Neural progenitor cell (in vitro differentiated cells): ENCODE measurements around the gene ELAC2. TPM values are rescaled to one million over a fixed set of nuclear protein-coding genes. Genes with fewer than 3 reads are reported as not detected.

ENCODE experiments used
- DNase-seq: peaks from one replicate; pipeline ENCODE4 v3.0.0-alpha.2; 2016; ENCODE audit warnings: low spot score
- H2AFZ ChIP-seq: fragments of 200-600 bp; sonication (generic); replicated peaks from 2 replicates; pipeline ENCODE4 v1.6.1; 2016; ENCODE audit warnings: antibody characterized with exemption
- H3F3A ChIP-seq: fragments of 200-600 bp; sonication (generic); 2 replicates; pipeline ENCODE4 v1.6.1; 2016; ENCODE audit warnings: antibody characterized with exemption, low read depth
- H3K27ac ChIP-seq: fragments of 200-600 bp; sonication (generic); 2 replicates; pipeline ENCODE4 v1.5.1; 2016; ENCODE audit warnings: mild to moderate bottlenecking
- H3K27me3 ChIP-seq: fragments of 200-600 bp; sonication (generic); 2 replicates; pipeline ENCODE4 v1.6.1; 2016; ENCODE audit warnings: mild to moderate bottlenecking, moderate library complexity
- H3K36me3 ChIP-seq: fragments of 200-600 bp; sonication (generic); 2 replicates; pipeline ENCODE4 v1.5.1; 2016
- H3K4me1 ChIP-seq: fragments of 200-600 bp; sonication (generic); 2 replicates; pipeline ENCODE4 v1.6.1; 2016; ENCODE audit warnings: mixed run types
- H3K4me2 ChIP-seq: fragments of 200-600 bp; sonication (generic); 2 replicates; pipeline ENCODE4 v1.6.1; 2016
- H3K4me3 ChIP-seq: fragments of 200-600 bp; sonication (generic); 2 replicates; pipeline ENCODE4 v1.5.1; 2016
- H3K79me2 ChIP-seq: fragments of 200-600 bp; sonication (generic); 2 replicates; pipeline ENCODE4 v1.6.1; 2016; ENCODE audit warnings: low read depth
- H3K9ac ChIP-seq: fragments of 200-600 bp; sonication (generic); 2 replicates; pipeline ENCODE4 v1.6.1; 2016
- H3K9me3 ChIP-seq: fragments of 200-600 bp; sonication (generic); 2 replicates; pipeline ENCODE4 v1.5.1; 2016; ENCODE audit warnings: low read depth
- H4K20me1 ChIP-seq: fragments of 200-600 bp; sonication (generic); 2 replicates; pipeline ENCODE4 v1.6.1; 2016; ENCODE audit warnings: low read depth
- H3K27ac Mint-ChIP-seq: 3 replicates; pipeline ENCODE4 v1.8.0; 2021; ENCODE audit warnings: mixed read lengths
- H3K27me3 Mint-ChIP-seq: 2 replicates; pipeline ENCODE4 v1.8.0; 2022; ENCODE audit warnings: low read depth, mild to moderate bottlenecking, inconsistent platforms, moderate library complexity, mixed read lengths; ENCODE audit not compliant: insufficient read depth
- H3K36me3 Mint-ChIP-seq: 3 replicates; pipeline ENCODE4 v1.8.0; 2021; ENCODE audit warnings: mixed read lengths
- H3K4me1 Mint-ChIP-seq: 3 replicates; pipeline ENCODE4 v1.8.0; 2021; ENCODE audit warnings: mixed read lengths
- H3K4me3 Mint-ChIP-seq: 3 replicates; pipeline ENCODE4 v1.8.0; 2021; ENCODE audit warnings: mild to moderate bottlenecking, moderate library complexity, mixed read lengths
- H3K9me3 Mint-ChIP-seq: 3 replicates; pipeline ENCODE4 v1.8.0; 2020; ENCODE audit warnings: mixed read lengths
- EZH2 ChIP-seq: fragments of 200-600 bp; sonication (generic); IDR thresholded peaks from 2 replicates; pipeline ENCODE4 v1.6.1; 2017; ENCODE audit warnings: antibody characterized with exemption, mild to moderate bottlenecking, moderate library complexity
- EZH2phosphoT487 ChIP-seq: fragments of 200-600 bp; sonication (generic); IDR thresholded peaks from 2 replicates; pipeline ENCODE4 v1.6.1; 2017; ENCODE audit warnings: antibody characterized with exemption
- total RNA-seq: library from RNA; depleted of rRNA; stranded (reverse); fragments of >200 nt; gene quantifications from 2 replicates; pipeline ENCODE4 v1.2.3, GENCODE V29; 2015; ENCODE audit warnings: low replicate concordance
- TF ChIP-seq, protein P1 (sequence below): fragments of 200-600 bp; sonication (generic); IDR thresholded peaks from 2 replicates; pipeline ENCODE4 v1.5.1; 2017; ENCODE audit warnings: antibody characterized with exemption, mild to moderate bottlenecking

The ELAC2 gene
- total RNA-seq, 1 donor from 2014 or later, result 70.5 TPM

GRCh38 chr17:12964840-12965239 lies 53.0 kb downstream of the ELAC2 start:
- H3K79me2 ChIP-seq, result no peaks in the 10 kb centered on the region
- no peaks in the 10 kb centered on the region for H3K27me3 ChIP-seq
- H3K36me3 ChIP-seq, result no peaks in the 10 kb centered on the region
- H3K4me1 ChIP-seq, result no peaks in the 10 kb centered on the region
- no peak overlapping the region for H3K9ac ChIP-seq
- Mint-ChIP-seq H3K4me3 (no peak overlapping the region), H3K27me3 (peaks cover 2% of the 10 kb centered on the region), H3K9me3 (no peaks in the 10 kb centered on the region), H3K36me3 (peaks cover 9% of the 10 kb centered on the region), H3K4me1 (no peaks in the 10 kb centered on the region), H3K27ac (no peak overlapping the region)
- no peak overlapping the region for H3K4me2 ChIP-seq
- H4K20me1 ChIP-seq, result no peaks in the 10 kb centered on the region
- no peak overlapping the region for H3K4me3 ChIP-seq
- no peak overlapping the region for H3K27ac ChIP-seq
- TF ChIP-seq EZH2phosphoT487 (no peak), EZH2 (no peak)
- TF ChIP-seq, protein P1, sequence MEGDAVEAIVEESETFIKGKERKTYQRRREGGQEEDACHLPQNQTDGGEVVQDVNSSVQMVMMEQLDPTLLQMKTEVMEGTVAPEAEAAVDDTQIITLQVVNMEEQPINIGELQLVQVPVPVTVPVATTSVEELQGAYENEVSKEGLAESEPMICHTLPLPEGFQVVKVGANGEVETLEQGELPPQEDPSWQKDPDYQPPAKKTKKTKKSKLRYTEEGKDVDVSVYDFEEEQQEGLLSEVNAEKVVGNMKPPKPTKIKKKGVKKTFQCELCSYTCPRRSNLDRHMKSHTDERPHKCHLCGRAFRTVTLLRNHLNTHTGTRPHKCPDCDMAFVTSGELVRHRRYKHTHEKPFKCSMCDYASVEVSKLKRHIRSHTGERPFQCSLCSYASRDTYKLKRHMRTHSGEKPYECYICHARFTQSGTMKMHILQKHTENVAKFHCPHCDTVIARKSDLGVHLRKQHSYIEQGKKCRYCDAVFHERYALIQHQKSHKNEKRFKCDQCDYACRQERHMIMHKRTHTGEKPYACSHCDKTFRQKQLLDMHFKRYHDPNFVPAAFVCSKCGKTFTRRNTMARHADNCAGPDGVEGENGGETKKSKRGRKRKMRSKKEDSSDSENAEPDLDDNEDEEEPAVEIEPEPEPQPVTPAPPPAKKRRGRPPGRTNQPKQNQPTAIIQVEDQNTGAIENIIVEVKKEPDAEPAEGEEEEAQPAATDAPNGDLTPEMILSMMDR, result no peak
- no peak overlapping the region for H2AFZ ChIP-seq
- DNase-seq, result no peak
- H3K9me3 ChIP-seq, result no peaks in the 10 kb centered on the region
- H3F3A ChIP-seq, result no peaks in the 10 kb centered on the region

GRCh38 chr17:12964162-12964561 lies 53.7 kb downstream of the ELAC2 start:
- H3K27me3 ChIP-seq, result no peaks in the 10 kb centered on the region
- no peaks in the 10 kb centered on the region for H3K27me3 Mint-ChIP-seq
- no peaks in the 10 kb centered on the region for H3K36me3 ChIP-seq
- H3K4me3 ChIP-seq, result no peak overlapping the region
- no peak overlapping the region for H2AFZ ChIP-seq
- no peaks in the 10 kb centered on the region for H3K79me2 ChIP-seq
- no peaks in the 10 kb centered on the region for H3K4me1 ChIP-seq
- peaks cover 15% of the 10 kb centered on the region for H3K36me3 Mint-ChIP-seq
- no peak overlapping the region for H3K4me2 ChIP-seq
- H3K27ac ChIP-seq, result no peak overlapping the region
- H3K9me3 Mint-ChIP-seq, result no peaks in the 10 kb centered on the region
- H3K27ac Mint-ChIP-seq, result no peak overlapping the region
- H3K4me1 Mint-ChIP-seq, result no peaks in the 10 kb centered on the region
- H4K20me1 ChIP-seq, result no peaks in the 10 kb centered on the region
- H3K9me3 ChIP-seq, result no peaks in the 10 kb centered on the region
- TF ChIP-seq, protein P1, result no peak
- TF ChIP-seq EZH2phosphoT487 (no peak), EZH2 (no peak)
- no peak overlapping the region for H3K9ac ChIP-seq
- no peaks in the 10 kb centered on the region for H3F3A ChIP-seq
- DNase-seq, result no peak
- no peak overlapping the region for H3K4me3 Mint-ChIP-seq

DNA sequence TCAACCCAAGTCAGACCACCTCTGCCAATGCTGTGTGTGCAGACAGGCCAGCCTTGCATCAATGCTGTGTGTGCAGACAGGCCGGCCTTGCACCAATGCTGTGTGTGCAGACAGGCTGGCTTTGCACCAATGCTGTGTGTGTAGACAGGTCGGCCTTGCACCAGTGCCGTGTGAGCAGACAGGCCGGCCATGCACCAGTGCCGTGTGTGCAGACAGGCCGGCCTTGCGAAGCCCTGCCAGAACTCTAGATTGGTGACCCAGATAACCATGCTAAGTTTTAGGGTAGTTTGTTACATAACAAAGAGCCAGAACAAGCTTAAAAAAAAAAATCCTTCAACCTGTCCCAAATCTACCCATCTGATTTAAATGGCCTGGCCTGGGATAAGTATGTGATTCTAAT lies 54.3 kb downstream of the ELAC2 start:
- Mint-ChIP-seq H3K27ac (no peak overlapping the region), H3K27me3 (peaks cover 3% of the 10 kb centered on the region), H3K4me1 (no peaks in the 10 kb centered on the region), H3K9me3 (no peaks in the 10 kb centered on the region), H3K4me3 (no peak overlapping the region), H3K36me3 (peaks cover 17% of the 10 kb centered on the region)
- no peak overlapping the region for H3K4me2 ChIP-seq
- H3K36me3 ChIP-seq, result no peaks in the 10 kb centered on the region
- H2AFZ ChIP-seq, result no peak overlapping the region
- no peaks in the 10 kb centered on the region for H3K27me3 ChIP-seq
- H3K9me3 ChIP-seq, result no peaks in the 10 kb centered on the region
- no peak overlapping the region for H3K4me3 ChIP-seq
- H3K4me1 ChIP-seq, result no peaks in the 10 kb centered on the region
- no peak overlapping the region for H3K9ac ChIP-seq
- no peak for TF ChIP-seq EZH2phosphoT487
- H3F3A ChIP-seq, result no peaks in the 10 kb centered on the region
- no peaks in the 10 kb centered on the region for H4K20me1 ChIP-seq
- DNase-seq, result no peak
- no peaks in the 10 kb centered on the region for H3K79me2 ChIP-seq
- no peak overlapping the region for H3K27ac ChIP-seq

DNA sequence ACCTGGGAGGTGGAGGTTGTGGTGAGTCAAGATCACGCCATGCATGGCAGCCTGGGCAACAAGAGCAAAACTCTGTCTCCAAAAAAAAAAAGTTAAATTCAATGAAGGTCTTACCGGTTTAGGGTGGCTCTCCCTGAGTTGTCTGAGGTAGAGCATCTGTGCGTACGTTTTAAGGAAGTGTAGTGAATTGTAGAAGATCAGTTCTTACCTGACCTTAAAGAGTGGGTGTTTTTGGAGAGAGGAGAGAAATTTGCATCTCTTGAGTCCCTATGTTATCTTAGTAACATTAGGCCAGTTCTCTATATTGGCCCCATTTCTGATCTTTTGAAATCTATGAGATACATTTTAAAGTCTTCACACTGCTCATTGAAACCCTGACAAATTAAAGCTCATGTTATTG lies 56.2 kb downstream of the ELAC2 start:
- Mint-ChIP-seq H3K27ac (no peak overlapping the region), H3K4me1 (no peaks in the 10 kb centered on the region), H3K27me3 (peaks cover 3% of the 10 kb centered on the region), H3K4me3 (no peak overlapping the region), H3K9me3 (peaks cover 6% of the 10 kb centered on the region), H3K36me3 (peaks cover 21% of the 10 kb centered on the region)
- Histone ChIP-seq H3K9ac (no peak overlapping the region), H3F3A (no peaks in the 10 kb centered on the region), H3K4me1 (no peaks in the 10 kb centered on the region), H4K20me1 (no peaks in the 10 kb centered on the region), H3K79me2 (no peaks in the 10 kb centered on the region), H3K4me3 (no peak overlapping the region), H2AFZ (no peak overlapping the region), H3K27me3 (no peaks in the 10 kb centered on the region), H3K4me2 (no peak overlapping the region), H3K27ac (no peak overlapping the region), H3K36me3 (no peaks in the 10 kb centered on the region), H3K9me3 (no peaks in the 10 kb centered on the region)
- no peak for TF ChIP-seq EZH2
- TF ChIP-seq, protein P1, result no peak
- TF ChIP-seq EZH2phosphoT487, result no peak
- no peak for DNase-seq
